SK-N-SH (cell line): Measurements from ENCODE around the gene MBP.
"Not testable (repeated sequence)": the region's sequence is repeated elsewhere in the genome, so short reads cannot be mapped to it uniquely, and the experiment has no call there.

Experiments used
- CTCF ChIP-seq: fragments of 200-600 bp; sonication (generic); IDR thresholded peaks from 2 replicates; pipeline ENCODE4 v1.6.1; 2017; ENCODE audit warnings: antibody characterized with exemption, mild to moderate bottlenecking, moderate library complexity
- EP300 ChIP-seq, 2 experiments: IDR thresholded peaks; 2 replicates each; pipeline versions ENCODE4 v1.4.0 to v1.6.1; 2012; ENCODE audit warnings: borderline replicate concordance in 1 of 2, low read depth in 1 of 2, low read length in 1 of 2
- MAX ChIP-seq: IDR thresholded peaks from 2 replicates; pipeline ENCODE4 v1.4.0; 2012; ENCODE audit warnings: low read depth
- MXI1 ChIP-seq: IDR thresholded peaks from 2 replicates; pipeline ENCODE4 v1.6.1; 2012; ENCODE audit warnings: mild to moderate bottlenecking, low read depth, low read length, improper control_type of control experiment
- REST ChIP-seq: IDR thresholded peaks from 2 replicates; pipeline ENCODE4 v1.6.1; 2012; ENCODE audit warnings: mild to moderate bottlenecking, low read depth, low read length, moderate library complexity

- not testable (repeated sequence) for TF ChIP-seq CTCF; MXI1; MAX; EP300 (IDR thresholded peaks at IDR 0.05; ENCODE audit: borderline replicate concordance in 1 of 2, low read depth in 1 of 2, low read length in 1 of 2); REST
Measured at GRCh38 chr18:77018650-77019049, 113.9 kb downstream of the MBP start.
